Measurements from ENCODE around the gene CINP.

DNA sequence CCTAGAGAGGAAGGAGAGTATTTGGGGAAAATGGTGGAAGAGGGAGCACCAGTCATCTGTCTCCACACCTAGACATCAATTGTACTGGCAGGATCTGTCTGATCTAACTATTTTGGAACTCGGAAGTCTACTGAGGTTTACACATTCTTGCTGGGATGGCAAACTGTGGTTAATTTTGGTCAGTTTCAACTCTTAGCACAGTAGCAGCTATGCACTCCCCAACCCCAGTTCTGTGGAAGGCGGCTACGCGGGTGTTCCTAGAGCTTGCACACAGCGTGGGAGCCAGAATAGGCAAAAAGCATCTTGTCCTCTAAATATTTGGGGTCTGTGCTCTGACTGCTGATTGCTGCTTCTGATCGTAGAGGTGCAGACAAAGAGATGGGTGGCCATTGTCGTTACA, 33.8 kb upstream of the CINP start:
- TF ChIP-seq, protein P1, sequence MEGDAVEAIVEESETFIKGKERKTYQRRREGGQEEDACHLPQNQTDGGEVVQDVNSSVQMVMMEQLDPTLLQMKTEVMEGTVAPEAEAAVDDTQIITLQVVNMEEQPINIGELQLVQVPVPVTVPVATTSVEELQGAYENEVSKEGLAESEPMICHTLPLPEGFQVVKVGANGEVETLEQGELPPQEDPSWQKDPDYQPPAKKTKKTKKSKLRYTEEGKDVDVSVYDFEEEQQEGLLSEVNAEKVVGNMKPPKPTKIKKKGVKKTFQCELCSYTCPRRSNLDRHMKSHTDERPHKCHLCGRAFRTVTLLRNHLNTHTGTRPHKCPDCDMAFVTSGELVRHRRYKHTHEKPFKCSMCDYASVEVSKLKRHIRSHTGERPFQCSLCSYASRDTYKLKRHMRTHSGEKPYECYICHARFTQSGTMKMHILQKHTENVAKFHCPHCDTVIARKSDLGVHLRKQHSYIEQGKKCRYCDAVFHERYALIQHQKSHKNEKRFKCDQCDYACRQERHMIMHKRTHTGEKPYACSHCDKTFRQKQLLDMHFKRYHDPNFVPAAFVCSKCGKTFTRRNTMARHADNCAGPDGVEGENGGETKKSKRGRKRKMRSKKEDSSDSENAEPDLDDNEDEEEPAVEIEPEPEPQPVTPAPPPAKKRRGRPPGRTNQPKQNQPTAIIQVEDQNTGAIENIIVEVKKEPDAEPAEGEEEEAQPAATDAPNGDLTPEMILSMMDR (IDR thresholded peaks at IDR 0.05) = no peak
- TF ChIP-seq POLR2A (IDR thresholded peaks at IDR 0.05) = no peak
